ENCODE data around the gene YWHAQ. TPM values are rescaled to one million over a fixed set of nuclear protein-coding genes. Genes with fewer than 3 reads are reported as not detected.

The YWHAQ gene
- total and polyA plus RNA-seq, 2 of the 4 experiments (the other 2 are of a cell fraction) = 196 to 255 TPM

DNA sequence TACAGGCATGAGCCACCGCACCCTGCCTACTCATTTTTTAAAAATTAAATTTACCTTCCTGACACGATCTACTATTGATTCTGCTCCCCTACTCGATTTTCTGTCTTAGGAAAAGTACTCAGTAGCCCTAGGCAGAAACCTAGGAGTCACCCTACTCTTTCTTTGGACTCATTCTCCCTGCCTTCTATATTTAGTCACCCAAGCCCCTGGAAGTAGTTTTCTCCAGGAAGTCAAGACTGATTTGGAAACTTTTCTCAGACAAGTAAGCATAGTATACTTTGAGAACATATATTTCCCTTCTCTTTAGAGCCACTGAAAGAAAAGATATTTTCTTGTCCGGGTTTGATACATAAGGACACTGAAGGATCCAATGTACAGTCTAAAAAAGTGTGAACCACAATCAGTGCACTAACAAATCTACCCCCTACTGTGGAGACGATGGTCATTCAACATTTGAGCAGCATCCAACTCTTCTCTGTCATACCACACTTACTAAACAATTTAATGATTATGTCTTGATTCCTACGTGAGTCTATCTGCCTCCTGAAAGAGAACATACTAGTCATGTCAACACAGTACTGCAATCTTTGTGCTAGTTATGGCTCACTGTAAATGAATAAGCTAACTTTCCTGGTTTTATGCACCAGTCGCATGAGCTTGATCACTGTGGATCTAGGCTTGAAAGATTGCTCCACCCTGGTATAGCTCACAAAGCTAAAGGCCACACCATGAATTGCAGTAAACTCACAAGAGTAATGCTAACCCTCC, 19.8 kb downstream of the YWHAQ start:
- Histone ChIP-seq H3K4ac (ENCODE audit: low read depth, low read length) (no peak overlapping the region), H3K4me3 (ENCODE audit: insufficient read depth, low read depth, low read length) (no peak overlapping the region), H2AK5ac (ENCODE audit: low read depth, low read length) (no peak overlapping the region), H3K14ac (replicated peaks; ENCODE audit: low read depth, low read length) (no peak overlapping the region), H3K27me3 (ENCODE audit: control insufficient read depth, insufficient read depth, low read length) (no peaks in the 10 kb centered on the region), H2BK15ac (ENCODE audit: low read depth, low read length) (no peak overlapping the region), H3K56ac (ENCODE audit: extremely low read depth, insufficient read depth, low read length) (no peak overlapping the region), H3K9ac (ENCODE audit: low read depth, low read length) (no peak overlapping the region), H2AFZ (replicated peaks; ENCODE audit: low read length, poor library complexity) (no peak overlapping the region), H4K5ac (ENCODE audit: low read depth, low read length) (no peak overlapping the region), H3K23ac (ENCODE audit: low read depth, low read length) (peak overlapping the region; percentile 29; the same call in 1 of the 2 replicates), H3K4me2 (ENCODE audit: low read depth, low read length) (peak overlapping the region; percentile 12; the same call in 1 of the 2 replicates), H3K18ac (ENCODE audit: low read depth, low read length) (no peak overlapping the region), H4K91ac (ENCODE audit: insufficient read depth, low read depth, low read length) (no peak overlapping the region), H3K9me1 (ENCODE audit: insufficient read depth, low read length) (peaks cover 27% of the 10 kb centered on the region), H3K36me3 (ENCODE audit: control insufficient read depth, insufficient read depth, low read length) (no peaks in the 10 kb centered on the region; the same call in 1 of the 2 replicates), H4K8ac (ENCODE audit: low read depth in 2 of 2, low read length in 2 of 2) (no peak overlapping the region), H2BK5ac (ENCODE audit: low read depth, low read length, poor library complexity, severe bottlenecking) (no peak overlapping the region), H4K20me1 (ENCODE audit: insufficient read depth, low read length) (peaks cover 97% of the 10 kb centered on the region), H3K27ac (ENCODE audit: insufficient read depth, low read length) (no peak overlapping the region), H2BK20ac (ENCODE audit: low read depth, low read length) (no peak overlapping the region), H2AK9ac (replicated peaks; ENCODE audit: low read depth, low read length, poor library complexity) (no peak overlapping the region), H3K9me3 (ENCODE audit: control insufficient read depth, insufficient read depth, low read length) (no peaks in the 10 kb centered on the region), H3K79me1 (ENCODE audit: low read depth in 1 of 2, low read length in 2 of 2) (peaks cover 13 to 73% of the 10 kb centered on the region in 2 experiments; a peak in 3 of 4 replicates), H3K4me1 (ENCODE audit: control insufficient read depth, insufficient read depth, low read length) (peaks cover 22% of the 10 kb centered on the region), H2BK120ac (ENCODE audit: low read depth, low read length) (no peak overlapping the region)
- DNase-seq = peak; percentile 44
- no TSS peak for BruUV-seq (replicated peaks)
- intact Hi-C loops (cut with micrococcal nuclease) = no loop called here
- ATAC-seq (ENCODE audit: low read depth) = no peak
- 92% methylated on average over 2 of the region's 7 CpGs; no CpG with 5 or more reads in 1 of the 2 experiments for WGBS, 2 experiments (ENCODE audit: extremely low coverage in 2 of 2, insufficient read length in 1 of 2)
- CTCF ChIA-PET = interaction anchor here (1.1 kb wide), 1 partner anchor 12 kb away, joined by 3 read pairs; no protein-coding TSS in a partner anchor
- in situ Hi-C loops (cut with MboI; ENCODE audit: low sequenced_read_pairs) = no loop called here
- dilution Hi-C loops (cut with HindIII; ENCODE audit: low sequenced_read_pairs, unreplicated experiment) = no loop called here
- POLR2A ChIA-PET (ENCODE audit: unreplicated experiment) = no interaction called here
- TF ChIP-seq, protein P1, sequence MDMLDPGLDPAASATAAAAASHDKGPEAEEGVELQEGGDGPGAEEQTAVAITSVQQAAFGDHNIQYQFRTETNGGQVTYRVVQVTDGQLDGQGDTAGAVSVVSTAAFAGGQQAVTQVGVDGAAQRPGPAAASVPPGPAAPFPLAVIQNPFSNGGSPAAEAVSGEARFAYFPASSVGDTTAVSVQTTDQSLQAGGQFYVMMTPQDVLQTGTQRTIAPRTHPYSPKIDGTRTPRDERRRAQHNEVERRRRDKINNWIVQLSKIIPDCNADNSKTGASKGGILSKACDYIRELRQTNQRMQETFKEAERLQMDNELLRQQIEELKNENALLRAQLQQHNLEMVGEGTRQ (IDR thresholded peaks at IDR 0.05; ENCODE audit: low read depth, low read length) = no peak
- TF ChIP-seq RFX5 (IDR thresholded peaks at IDR 0.05; ENCODE audit: low read depth, low read length) (no peak), SMC3 (IDR thresholded peaks at IDR 0.05; ENCODE audit: low read depth, low read length) (no peak), RCOR1 (IDR thresholded peaks at IDR 0.05; ENCODE audit: insufficient replicate concordance, low read length) (no peak), BHLHE40 (IDR thresholded peaks at IDR 0.05; ENCODE audit: low read depth, low read length) (no peak), NFE2L2 (IDR thresholded peaks at IDR 0.05; ENCODE audit: low read depth, low read length) (no peak), MXI1 (IDR thresholded peaks at IDR 0.05; ENCODE audit: borderline replicate concordance, low read depth, low read length) (no peak), RAD21 (IDR thresholded peaks at IDR 0.05; ENCODE audit: low read length) (no peak), MAZ (IDR thresholded peaks at IDR 0.05; ENCODE audit: borderline replicate concordance, low read depth, low read length) (no peak), MAFK (IDR thresholded peaks at IDR 0.05; ENCODE audit: low read depth, low read length) (no peak), POLR2A (IDR thresholded peaks at IDR 0.05; ENCODE audit: low read depth, low read length) (no peak), FOS (IDR thresholded peaks at IDR 0.05; ENCODE audit: low read depth, low read length) (no peak), CHD1 (IDR thresholded peaks at IDR 0.05; ENCODE audit: low read depth, low read length) (no peak)
- TF ChIP-seq, protein P2, sequence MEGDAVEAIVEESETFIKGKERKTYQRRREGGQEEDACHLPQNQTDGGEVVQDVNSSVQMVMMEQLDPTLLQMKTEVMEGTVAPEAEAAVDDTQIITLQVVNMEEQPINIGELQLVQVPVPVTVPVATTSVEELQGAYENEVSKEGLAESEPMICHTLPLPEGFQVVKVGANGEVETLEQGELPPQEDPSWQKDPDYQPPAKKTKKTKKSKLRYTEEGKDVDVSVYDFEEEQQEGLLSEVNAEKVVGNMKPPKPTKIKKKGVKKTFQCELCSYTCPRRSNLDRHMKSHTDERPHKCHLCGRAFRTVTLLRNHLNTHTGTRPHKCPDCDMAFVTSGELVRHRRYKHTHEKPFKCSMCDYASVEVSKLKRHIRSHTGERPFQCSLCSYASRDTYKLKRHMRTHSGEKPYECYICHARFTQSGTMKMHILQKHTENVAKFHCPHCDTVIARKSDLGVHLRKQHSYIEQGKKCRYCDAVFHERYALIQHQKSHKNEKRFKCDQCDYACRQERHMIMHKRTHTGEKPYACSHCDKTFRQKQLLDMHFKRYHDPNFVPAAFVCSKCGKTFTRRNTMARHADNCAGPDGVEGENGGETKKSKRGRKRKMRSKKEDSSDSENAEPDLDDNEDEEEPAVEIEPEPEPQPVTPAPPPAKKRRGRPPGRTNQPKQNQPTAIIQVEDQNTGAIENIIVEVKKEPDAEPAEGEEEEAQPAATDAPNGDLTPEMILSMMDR (conservative IDR thresholded peaks at IDR 0.05; ENCODE audit: low read depth, low read length) = no peak
- TF ChIP-seq, protein P3, sequence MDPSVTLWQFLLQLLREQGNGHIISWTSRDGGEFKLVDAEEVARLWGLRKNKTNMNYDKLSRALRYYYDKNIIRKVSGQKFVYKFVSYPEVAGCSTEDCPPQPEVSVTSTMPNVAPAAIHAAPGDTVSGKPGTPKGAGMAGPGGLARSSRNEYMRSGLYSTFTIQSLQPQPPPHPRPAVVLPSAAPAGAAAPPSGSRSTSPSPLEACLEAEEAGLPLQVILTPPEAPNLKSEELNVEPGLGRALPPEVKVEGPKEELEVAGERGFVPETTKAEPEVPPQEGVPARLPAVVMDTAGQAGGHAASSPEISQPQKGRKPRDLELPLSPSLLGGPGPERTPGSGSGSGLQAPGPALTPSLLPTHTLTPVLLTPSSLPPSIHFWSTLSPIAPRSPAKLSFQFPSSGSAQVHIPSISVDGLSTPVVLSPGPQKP (IDR thresholded peaks at IDR 0.05; ENCODE audit: borderline replicate concordance, low read depth, low read length) = no peak
